CD4-positive, alpha-beta T cell (primary cell): ENCODE results near the gene MACC1. TPM values are rescaled to one million over a fixed set of nuclear protein-coding genes. Genes with fewer than 3 reads are reported as not detected.
A peak's percentile ranks its signal among the peaks of the same experiment; 100 is the strongest.

Experiments used
- ATAC-seq: fragments of 200-7000 bp; cut with Tn5 transposase; one replicate; pipeline ENCODE4 v1.10.0; 2022; ENCODE audit warnings: mild to moderate bottlenecking; ENCODE audit not compliant: poor library complexity
- CTCF ChIA-PET: fragments of 350-600 bp; sonication (Branson Sonifier 250); formaldehyde crosslinking; loops from one replicate; lab custom pipeline; 2021; ENCODE audit warnings: antibody characterized with exemption, inconsistent platforms; lab: Charles Lee
- POLR2A ChIA-PET: fragments of 350-600 bp; sonication (Branson Sonifier 250); formaldehyde crosslinking; loops from one replicate; lab custom pipeline; 2021; ENCODE audit warnings: antibody characterized with exemption, inconsistent platforms; lab: Charles Lee
- DNase-seq, 14 experiments: peaks; one replicate each; pipeline ENCODE4 v3.0.0-alpha.2; 2013 to 2020; ENCODE audit warnings: mixed read lengths in 2 of 14
- H3K27ac ChIP-seq, 2 donors: one replicate each; pipeline versions ENCODE4 v1.5.1 to v1.7.0; 2013; ENCODE audit warnings: low read length in 2 of 2, low read depth in 1 of 2, mild to moderate bottlenecking in 1 of 2
- H3K27me3 ChIP-seq, 2 experiments: 1 replicate in 1 of 2; 2 replicates in 1 of 2; pipeline versions ENCODE4 v1.6.1 to v1.7.0; 2013; ENCODE audit warnings: low read length in 2 of 2, control low read depth in 1 of 2, mild to moderate bottlenecking in 1 of 2, moderate library complexity in 1 of 2; ENCODE audit not compliant: insufficient read depth in 2 of 2, control insufficient read depth in 1 of 2
- H3K36me3 ChIP-seq: one replicate; pipeline ENCODE4 v1.6.1; 2013; ENCODE audit warnings: low read length, control low read depth; ENCODE audit not compliant: insufficient read depth
- H3K4me1 ChIP-seq: one replicate; pipeline ENCODE4 v1.6.1; 2013; ENCODE audit warnings: low read length, control low read depth; ENCODE audit not compliant: insufficient read depth
- H3K4me3 ChIP-seq: one replicate; pipeline ENCODE4 v1.5.1; 2013; ENCODE audit warnings: mild to moderate bottlenecking, low read length, moderate library complexity
- H3K9me3 ChIP-seq, 2 experiments: 1 replicate in 1 of 2; 2 replicates in 1 of 2; pipeline versions ENCODE4 v1.6.1 to v1.7.0; 2013; ENCODE audit warnings: low read length in 2 of 2, mild to moderate bottlenecking in 2 of 2, control low read depth in 1 of 2, moderate library complexity in 1 of 2; ENCODE audit not compliant: control insufficient read depth in 1 of 2, insufficient read depth in 1 of 2
- H3K27ac Mint-ChIP-seq: one replicate; pipeline ENCODE4 v1.8.0; 2020; ENCODE audit warnings: mixed read lengths
- H3K27me3 Mint-ChIP-seq: one replicate; pipeline ENCODE4 v1.8.0; 2021; ENCODE audit warnings: mixed read lengths
- H3K36me3 Mint-ChIP-seq: one replicate; pipeline ENCODE4 v1.8.0; 2021; ENCODE audit warnings: low read depth, mixed read lengths
- H3K4me1 Mint-ChIP-seq: one replicate; pipeline ENCODE4 v1.8.0; 2021; ENCODE audit warnings: low read depth, mixed read lengths
- H3K4me3 Mint-ChIP-seq: one replicate; pipeline ENCODE4 v1.8.0; 2020; ENCODE audit warnings: mild to moderate bottlenecking, mixed read lengths
- H3K9me3 Mint-ChIP-seq: one replicate; pipeline ENCODE4 v1.8.0; 2020; ENCODE audit warnings: mixed read lengths
- intact Hi-C, 2 experiments: fragments of 100-400 bp; cut with DNase I in 1 of 2; cut with micrococcal nuclease in 1 of 2; formaldehyde crosslinking; loops; one replicate each; pipeline versions ENCODE4 v1.15.1 to v1.9.0; 2023 to 2025; cut with DNase I, micrococcal nuclease
- total RNA-seq, 174 experiments: library from RNA in 2 of 174; stranded (reverse) in 2 of 174; gene quantifications; one replicate each; pipeline ENCODE4 v1.2.3 and lab custom pipeline; 2021 to 2026
- TF ChIP-seq, protein P1 (sequence below): fragments of 200-600 bp; IDR thresholded peaks from one replicate; pipeline ENCODE4 v1.8.0; 2022; ENCODE audit warnings: antibody characterized with exemption, mild to moderate bottlenecking

Gene MACC1
- total RNA-seq, 2 experiments from 2014 or later, result 0.05 to 0.14 TPM

DNA sequence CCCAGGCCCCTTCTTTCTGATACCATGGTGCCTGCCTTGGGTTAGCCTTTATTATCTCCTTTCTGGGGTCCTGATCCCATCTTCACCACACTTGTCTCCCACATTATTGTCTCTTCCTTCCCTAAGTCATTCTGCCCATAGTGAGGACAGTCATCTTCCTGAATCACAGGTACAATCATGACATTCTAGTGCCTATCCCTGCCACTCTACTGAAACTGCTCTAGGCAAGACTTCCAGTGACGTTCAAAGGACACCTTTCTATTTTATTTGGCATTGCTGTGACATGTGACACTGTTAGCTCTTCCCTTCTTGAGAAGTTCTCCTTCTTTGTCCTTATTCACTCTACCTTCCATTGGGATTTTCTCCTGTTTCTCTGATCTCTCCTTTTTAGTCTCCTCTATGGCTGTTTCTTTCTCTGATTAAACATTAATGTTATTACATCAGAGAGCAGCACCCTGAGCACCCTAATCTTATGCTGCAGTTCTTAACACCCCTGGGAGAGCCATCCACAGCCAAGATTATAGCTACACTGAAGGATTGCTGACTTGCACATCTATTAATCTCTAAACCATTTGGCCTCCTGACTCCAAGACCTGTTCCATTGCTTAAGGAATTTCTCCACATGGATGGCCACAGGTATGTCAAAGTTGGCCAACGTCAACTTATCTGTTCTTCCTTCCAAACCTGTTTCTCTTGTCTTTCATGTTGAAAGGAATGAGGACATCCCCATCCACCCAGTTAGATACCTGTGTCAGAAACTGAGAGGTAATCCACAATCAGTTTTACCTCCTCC, 10.9 kb downstream of the MACC1 start:
- H3K36me3 Mint-ChIP-seq, result no peaks in the 10 kb centered on the region
- intact Hi-C loops, result no loop called here
- no peak overlapping the region for H3K4me3 Mint-ChIP-seq
- Histone ChIP-seq H3K4me3 (no peak overlapping the region), H3K36me3 (no peaks in the 10 kb centered on the region), H3K27ac (no peak overlapping the region), H3K4me1 (no peaks in the 10 kb centered on the region), H3K27me3 (no peaks in the 10 kb centered on the region), H3K9me3 (peaks cover 0 to 7% of the 10 kb centered on the region in 2 experiments)
- no peaks in the 10 kb centered on the region for H3K4me1 Mint-ChIP-seq
- H3K27ac Mint-ChIP-seq, result no peak overlapping the region
- DNase-seq, result no peak
- TF ChIP-seq, protein P1, sequence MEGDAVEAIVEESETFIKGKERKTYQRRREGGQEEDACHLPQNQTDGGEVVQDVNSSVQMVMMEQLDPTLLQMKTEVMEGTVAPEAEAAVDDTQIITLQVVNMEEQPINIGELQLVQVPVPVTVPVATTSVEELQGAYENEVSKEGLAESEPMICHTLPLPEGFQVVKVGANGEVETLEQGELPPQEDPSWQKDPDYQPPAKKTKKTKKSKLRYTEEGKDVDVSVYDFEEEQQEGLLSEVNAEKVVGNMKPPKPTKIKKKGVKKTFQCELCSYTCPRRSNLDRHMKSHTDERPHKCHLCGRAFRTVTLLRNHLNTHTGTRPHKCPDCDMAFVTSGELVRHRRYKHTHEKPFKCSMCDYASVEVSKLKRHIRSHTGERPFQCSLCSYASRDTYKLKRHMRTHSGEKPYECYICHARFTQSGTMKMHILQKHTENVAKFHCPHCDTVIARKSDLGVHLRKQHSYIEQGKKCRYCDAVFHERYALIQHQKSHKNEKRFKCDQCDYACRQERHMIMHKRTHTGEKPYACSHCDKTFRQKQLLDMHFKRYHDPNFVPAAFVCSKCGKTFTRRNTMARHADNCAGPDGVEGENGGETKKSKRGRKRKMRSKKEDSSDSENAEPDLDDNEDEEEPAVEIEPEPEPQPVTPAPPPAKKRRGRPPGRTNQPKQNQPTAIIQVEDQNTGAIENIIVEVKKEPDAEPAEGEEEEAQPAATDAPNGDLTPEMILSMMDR, result no peak
- ChIA-PET POLR2A (no interaction called here), CTCF (no interaction called here)
- H3K27me3 Mint-ChIP-seq, result no peaks in the 10 kb centered on the region
- H3K9me3 Mint-ChIP-seq, result peaks cover 7% of the 10 kb centered on the region
- ATAC-seq, result no peak

DNA sequence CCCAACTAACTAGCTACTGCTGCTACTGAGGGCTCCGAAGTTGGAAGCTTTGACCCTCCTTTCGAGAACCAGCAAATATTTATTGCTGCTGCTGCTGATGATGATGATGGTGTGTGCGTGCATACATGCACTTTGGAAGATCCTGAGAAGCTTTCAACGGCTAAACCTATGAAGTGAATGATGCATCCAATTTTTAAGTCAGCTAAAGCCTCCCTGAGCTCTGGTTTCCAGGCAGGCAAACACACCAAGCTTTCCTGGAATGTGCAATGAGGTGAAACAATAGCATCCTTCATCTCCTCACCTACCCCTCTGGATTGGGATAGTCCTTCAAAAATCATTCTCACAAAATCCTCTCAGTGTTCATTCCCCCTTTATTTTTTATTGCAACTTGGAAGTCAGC, 13.9 kb downstream of the MACC1 start:
- no peak for ATAC-seq
- peaks cover 3% of the 10 kb centered on the region for H3K4me1 Mint-ChIP-seq
- no peak overlapping the region for H3K4me3 ChIP-seq
- ChIA-PET POLR2A (no interaction called here), CTCF (no interaction called here)
- H3K9me3 ChIP-seq, result no peaks in the 10 kb centered on the region
- no peak overlapping the region for H3K27ac ChIP-seq
- no peaks in the 10 kb centered on the region for H3K4me1 ChIP-seq
- no peak overlapping the region for H3K4me3 Mint-ChIP-seq
- H3K27me3 ChIP-seq, result no peaks in the 10 kb centered on the region
- intact Hi-C loops, result no loop called here
- no peak overlapping the region for H3K27ac Mint-ChIP-seq
- TF ChIP-seq, protein P1, result no peak
- H3K9me3 Mint-ChIP-seq, result peaks cover 6% of the 10 kb centered on the region
- H3K36me3 Mint-ChIP-seq, result no peaks in the 10 kb centered on the region
- no peak for DNase-seq
- H3K27me3 Mint-ChIP-seq, result no peaks in the 10 kb centered on the region
- H3K36me3 ChIP-seq, result no peaks in the 10 kb centered on the region

DNA sequence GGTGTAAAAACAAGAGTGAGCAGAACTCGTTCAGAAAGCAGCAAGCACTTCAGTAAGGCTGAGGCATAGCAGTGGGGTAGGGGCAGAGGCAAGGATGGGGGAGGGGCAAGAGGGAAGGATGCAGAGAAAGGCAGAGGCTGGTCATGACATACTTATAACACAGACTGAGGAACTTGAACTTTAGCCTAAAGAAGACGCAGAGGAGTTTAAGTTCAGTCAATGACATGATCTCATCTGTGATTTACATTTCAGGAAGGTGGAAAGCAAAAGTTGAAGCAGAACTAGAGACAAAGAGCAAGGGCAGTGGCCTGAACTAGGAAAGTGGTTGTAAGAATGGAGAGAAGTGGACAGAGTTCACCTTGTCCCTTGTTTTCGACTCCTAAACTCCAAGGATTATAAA, 15.8 kb downstream of the MACC1 start:
- no peaks in the 10 kb centered on the region for H3K36me3 ChIP-seq
- ChIA-PET CTCF (no interaction called here), POLR2A (no interaction called here)
- H3K4me1 ChIP-seq, result no peaks in the 10 kb centered on the region
- TF ChIP-seq, protein P1, result no peak
- no peaks in the 10 kb centered on the region for H3K36me3 Mint-ChIP-seq
- no peaks in the 10 kb centered on the region for H3K27me3 ChIP-seq
- peak in 2 of 14 experiments; percentile 26 to 34 for DNase-seq
- H3K9me3 ChIP-seq, result no peaks in the 10 kb centered on the region
- no peaks in the 10 kb centered on the region for H3K27me3 Mint-ChIP-seq
- intact Hi-C loops, result no loop called here
- H3K27ac Mint-ChIP-seq, result no peak overlapping the region
- no peak overlapping the region for H3K4me3 ChIP-seq
- no peak for ATAC-seq
- no peaks in the 10 kb centered on the region for H3K9me3 Mint-ChIP-seq
- no peak overlapping the region for H3K27ac ChIP-seq
- peaks cover 3% of the 10 kb centered on the region for H3K4me1 Mint-ChIP-seq
- H3K4me3 Mint-ChIP-seq, result no peak overlapping the region
